HUDEP-2 (cell line): ENCODE data around the gene TNS2.
"Not testable (repeated sequence)": the region's sequence is repeated elsewhere in the genome, so short reads cannot be mapped to it uniquely, and the experiment has no call there.

Experiments used
- DNase-seq, 76 experiments: peaks; one replicate each; lab custom pipeline; 2025; ENCODE audit not compliant: unreplicated experiment in 76 of 76; lab: John Stamatoyannopoulos, UW

TNS2 gene

DNA sequence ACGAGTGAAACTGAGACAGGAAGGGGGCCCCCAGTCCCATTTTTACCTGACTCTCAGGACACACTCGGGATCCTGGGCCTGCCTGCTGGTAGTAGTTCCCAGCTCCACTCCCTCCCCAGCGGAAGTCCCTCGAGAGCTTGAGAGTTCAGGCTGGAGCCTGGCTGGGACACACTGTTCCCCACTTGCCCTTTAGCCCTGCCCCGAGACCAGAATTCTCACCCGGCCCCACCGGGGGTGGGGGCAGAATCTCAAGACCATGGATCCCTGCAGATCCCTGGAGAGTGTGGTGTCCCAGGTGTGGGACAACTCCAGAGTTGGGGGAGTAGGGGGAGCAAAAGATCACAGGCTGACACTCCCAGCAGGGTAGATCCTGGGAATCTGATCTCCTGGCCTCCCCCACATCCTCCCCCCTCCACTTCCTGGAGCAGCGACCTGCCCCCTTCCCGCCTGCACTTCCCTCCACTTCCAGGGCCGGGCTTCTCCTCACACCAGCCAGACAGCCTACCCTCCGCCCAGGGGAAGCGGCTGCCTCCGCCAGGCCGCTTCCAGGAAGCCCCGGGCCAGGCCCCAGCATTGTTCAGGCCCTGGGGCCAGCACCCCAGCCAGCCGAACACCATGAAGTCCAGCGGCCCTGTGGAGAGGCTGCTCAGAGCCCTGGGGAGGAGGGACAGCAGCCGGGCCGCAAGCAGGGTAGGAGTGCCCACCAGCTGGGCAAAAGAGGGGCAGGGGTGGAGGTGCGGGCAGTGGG is at the start of gene TNS2:
Gene TNS2, plus strand, starts transcription at position 495 of the 748 bp plus-strand sequence. Its CDS starts 121 bp downstream, at position 616.
- no peak for DNase-seq

DNA sequence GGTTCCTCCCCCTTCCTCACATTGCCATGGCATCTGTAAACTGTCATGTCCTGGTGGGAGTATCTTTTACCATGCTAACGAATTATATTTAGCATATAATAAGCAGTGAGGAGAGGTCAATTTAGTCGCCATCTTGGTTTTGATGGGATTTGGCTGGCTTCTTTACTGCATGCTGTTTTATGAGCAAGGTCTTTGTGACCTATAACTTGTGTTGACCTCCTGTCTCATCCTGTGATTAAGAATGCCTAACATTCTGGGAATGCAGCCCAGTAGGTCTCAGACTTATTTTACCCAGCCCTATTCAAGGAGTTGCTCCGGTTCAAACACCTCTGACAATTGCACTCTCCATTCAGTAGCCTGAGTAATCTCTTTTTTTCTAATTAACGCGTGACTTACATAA is 45.7 kb upstream of the TNS2 start:
- DNase-seq, result no peak

- no peak for DNase-seq
These were observed 45.3 kb upstream of the TNS2 start for GRCh38 chr12:53004582-53004981.

DNA sequence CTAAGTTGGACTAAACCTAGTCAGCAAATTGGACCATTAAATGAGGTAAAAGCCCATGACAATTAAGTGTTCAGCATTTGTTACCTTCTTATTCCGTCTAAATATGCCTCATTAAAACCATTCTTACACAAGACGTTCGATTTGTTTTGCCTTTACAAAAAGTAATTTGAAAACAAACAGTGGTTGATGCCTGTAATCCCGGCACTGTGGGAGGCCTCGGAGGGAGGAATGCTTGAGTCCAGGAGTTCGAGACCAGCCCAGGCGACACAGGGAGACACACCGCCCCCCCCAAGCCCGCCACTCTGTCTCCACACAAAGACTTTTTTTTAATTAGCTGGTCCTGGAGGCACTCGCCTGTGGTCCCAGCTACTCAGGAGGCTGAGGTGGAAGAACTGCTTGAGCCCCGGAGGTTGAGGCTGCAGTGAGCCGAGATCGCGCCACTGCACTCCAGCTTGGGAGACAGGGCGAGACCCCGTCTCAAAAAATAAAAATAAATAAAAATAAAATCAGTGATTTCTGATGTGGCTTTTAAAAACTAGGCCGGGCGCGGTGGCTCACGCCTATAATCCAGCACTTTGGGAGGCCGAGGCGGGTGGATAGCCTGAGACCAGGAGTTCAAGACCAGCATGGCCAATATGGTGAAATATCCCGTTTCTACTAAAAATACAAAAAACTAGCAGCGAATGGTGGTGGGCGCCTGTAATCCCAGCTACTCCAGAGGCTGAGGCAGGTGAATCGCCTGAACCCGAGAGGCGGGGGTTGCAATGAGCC is 44.5 kb upstream of the TNS2 start:
- DNase-seq, result peak in 2 of 76 experiments; percentile 5 to 6

GRCh38 chr12:53005986-53006809 is 43.7 kb upstream of the TNS2 start, which contains the start of gene EIF4B:
EIF4B (plus strand) TSS chr12:53006456; CDS start chr12:53006484, 28 bp downstream.
- peak; percentile 46 to 99 (median 99) for DNase-seq

- DNase-seq, result peak in 71 of 76 experiments; percentile 6 to 82 (median 63)
These were observed 43.0 kb upstream of the TNS2 start for GRCh38 chr12:53006810-53007309.

DNA sequence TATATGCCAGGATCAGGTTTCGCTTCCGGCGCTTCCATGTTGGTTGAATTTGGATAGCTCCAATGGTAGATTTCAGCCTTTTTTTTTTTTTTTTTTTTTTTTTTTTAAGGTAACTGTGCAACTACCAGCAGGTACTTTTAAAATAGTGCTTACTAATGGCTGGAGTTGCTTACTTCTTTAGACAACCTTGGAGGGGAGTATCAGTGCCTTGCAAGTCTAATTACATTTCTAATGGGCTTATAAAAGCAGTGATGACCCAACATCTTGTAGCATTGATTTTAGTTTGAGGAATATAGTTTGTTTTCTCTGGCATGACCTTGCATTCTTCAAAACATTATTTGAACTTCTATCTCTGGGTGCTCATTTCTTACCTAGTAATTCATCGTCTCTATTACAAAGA is 42.5 kb upstream of the TNS2 start:
- no peak for DNase-seq

DNA sequence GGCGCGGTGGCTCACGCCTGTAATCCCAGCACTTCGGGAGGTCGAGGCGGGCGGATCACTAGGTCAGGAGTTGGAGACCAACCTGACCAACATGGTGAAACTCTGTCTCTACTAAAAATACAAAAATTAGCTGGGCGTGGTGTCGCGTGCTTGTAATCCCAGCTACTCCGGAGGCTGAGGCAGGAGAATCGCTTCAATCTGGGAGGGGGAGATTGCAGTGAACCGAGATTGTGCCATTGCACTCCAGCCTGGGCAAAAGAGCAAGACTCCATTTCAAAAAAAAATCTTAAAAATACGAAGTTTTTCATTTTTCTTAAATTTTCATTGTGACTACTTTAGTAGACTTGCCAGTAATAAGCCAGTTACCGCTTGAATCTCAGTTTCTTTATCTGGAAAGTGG is 41.1 kb upstream of the TNS2 start:
- not testable (repeated sequence) for DNase-seq

DNA sequence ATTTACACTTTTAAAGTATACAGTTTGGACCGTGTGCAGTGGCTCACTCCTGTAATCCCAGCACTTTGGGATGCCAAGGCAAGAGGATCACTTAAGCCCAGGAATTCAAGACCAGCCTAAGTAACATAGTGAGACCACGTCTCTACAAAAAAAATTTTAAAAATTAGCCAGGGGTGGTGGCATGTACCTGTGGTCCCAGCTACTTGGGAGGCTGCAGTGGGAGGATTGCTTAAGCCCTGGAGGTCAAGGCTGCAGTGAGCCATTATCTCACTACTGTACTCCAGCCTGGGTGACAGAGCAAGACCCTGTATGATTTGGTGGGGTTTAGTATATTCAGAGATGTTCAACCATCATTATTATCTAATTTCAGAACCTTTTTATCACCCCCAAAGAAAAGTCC is 38.9 kb upstream of the TNS2 start:
- no peak for DNase-seq

DNA sequence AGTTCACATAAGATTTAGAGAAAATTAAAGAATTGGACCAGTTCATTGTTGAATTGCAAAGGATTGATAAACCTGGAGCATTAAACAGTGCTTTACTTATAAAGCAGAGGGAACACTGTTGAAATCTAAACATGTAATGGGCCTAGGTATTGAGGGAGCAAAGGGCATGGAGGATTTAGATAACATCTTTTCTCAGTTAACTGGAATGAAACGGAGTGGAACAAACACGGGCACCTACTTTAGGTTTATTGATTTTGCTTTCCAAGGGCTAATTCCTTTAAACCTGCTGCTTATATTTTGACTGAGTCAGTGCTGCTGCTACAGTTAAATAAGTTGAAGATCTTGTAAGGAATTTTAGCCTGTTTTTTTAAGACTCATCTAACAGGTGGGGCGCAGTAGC is 38.0 kb upstream of the TNS2 start:
- no peak for DNase-seq

GRCh38 chr12:53012928-53013327 is 36.9 kb upstream of the TNS2 start:
- no peak for DNase-seq

DNA sequence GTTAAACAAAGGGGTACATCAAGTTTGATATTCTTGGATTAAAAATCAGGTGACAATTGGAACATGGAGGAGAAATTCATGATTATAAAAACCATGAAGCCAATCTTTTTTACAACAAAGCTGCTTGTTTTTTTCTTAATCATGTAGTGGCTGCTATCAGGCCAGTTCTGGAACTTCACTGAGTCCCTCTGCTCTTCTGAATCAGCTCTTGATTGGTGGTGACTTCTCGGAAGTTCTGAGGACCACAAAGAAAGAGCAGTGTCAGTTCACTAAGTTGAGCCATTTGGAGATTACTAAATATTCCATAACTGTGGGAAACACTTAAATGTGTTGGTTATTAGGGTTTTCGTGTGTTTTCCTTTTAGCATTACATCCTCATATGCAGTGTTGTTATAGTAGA is 35.2 kb upstream of the TNS2 start:
- DNase-seq, result no peak

- DNase-seq, result no peak
These were observed 24.6 kb upstream of the TNS2 start for GRCh38 chr12:53025250-53025649.

GRCh38 chr12:53027014-53027413 is 22.9 kb upstream of the TNS2 start:
- not testable (repeated sequence) for DNase-seq

GRCh38 chr12:53031616-53032015 is 18.2 kb upstream of the TNS2 start:
- no peak for DNase-seq

GRCh38 chr12:53033832-53034231 is 16.0 kb upstream of the TNS2 start:
- not testable (repeated sequence) for DNase-seq

GRCh38 chr12:53034459-53034858 is 15.4 kb upstream of the TNS2 start:
- DNase-seq, result no peak

DNA sequence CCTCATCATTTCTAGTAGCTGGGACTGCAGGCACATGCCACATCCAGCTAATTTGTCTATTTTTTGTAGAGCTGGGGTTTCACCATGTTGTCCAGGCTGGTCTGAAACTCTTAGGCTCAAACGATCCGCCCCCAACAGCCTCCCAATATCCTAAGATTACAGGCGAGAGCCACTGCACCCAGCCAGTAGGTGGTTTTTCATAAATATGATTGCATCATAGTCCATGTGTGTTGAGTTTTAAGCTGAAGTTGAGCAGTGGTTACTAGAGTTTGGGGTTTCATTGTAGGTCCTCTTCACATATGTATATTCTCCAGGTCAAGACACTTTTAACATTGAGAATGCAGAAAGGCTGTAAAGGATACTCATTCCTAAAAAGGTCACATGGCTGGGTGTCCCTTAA is 13.1 kb upstream of the TNS2 start:
- no peak for DNase-seq

DNA sequence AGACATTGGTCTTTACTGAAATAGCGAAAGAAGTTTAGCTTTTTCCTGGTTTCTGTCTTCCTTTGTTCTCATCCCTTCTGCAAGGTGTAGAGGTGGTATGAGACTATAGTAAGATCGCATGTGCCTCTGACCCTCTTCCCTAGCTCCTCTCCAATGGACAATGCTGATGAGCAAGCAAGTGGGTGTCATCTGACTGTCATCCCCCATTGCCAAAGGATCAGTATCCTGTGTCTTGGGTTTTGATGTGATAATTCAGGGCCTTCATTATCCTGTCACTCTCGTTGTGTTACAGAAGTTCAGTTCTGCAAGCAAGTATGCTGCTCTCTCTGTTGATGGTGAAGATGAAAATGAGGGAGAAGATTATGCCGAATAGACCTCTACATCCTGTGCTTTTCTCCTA is 10.0 kb upstream of the TNS2 start:
- DNase-seq, result no peak

DNA sequence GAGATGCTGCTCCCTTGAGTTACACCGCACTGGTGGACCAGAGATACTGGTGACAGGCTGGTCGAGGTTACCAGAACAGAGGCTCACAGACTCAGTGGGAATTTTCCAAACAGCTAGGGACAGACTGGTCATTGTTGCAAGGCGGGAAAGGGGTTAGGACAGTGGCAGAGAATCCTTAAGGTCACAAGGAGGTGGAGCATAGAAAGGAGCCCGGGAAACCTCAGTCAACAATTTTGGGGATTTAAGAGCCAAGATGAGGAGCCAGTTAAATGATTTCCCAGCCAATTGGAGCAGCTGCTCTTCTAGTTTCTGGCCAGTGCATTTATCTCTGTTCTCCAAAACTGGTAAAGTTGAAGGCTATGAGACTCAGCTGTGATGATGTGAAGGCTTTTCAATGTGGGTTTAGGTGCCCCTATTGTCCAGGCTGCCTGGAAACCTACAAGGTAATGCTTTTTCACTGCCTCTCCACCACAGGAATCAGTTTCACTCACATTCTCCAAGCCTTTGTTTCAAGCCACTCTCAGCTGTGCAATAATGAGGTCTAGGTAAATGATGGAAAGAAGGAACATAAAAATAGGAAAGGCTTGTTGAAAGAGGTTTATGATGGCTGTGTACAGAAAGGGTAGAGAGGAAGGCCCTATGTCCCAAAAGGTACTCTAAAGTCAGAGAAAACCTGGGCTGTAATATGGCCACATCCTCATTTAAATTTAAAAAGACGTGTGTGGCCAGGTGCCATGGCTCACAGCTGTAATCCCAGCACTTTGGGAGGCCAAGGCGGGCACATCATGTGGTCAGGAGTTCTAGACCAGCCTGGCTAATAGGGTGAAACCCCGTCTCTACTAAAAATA is 7.0 kb upstream of the TNS2 start:
- peak in 1 of 76 experiments; percentile 4 for DNase-seq
